Loucy (cell line): ENCODE measurements around the gene KRT1.

Experiments
- H2AFZ ChIP-seq: fragments of 200-600 bp; sonication (generic); 2 replicates; pipeline ENCODE4 v1.6.0; 2016; ENCODE audit warnings: antibody characterized with exemption, mild to moderate bottlenecking, low read length, moderate library complexity
- H3F3A ChIP-seq: fragments of 200-600 bp; 2 replicates; pipeline ENCODE4 v1.6.0; 2016; ENCODE audit warnings: antibody characterized with exemption, low read depth, mild to moderate bottlenecking
- H3K27me3 ChIP-seq: fragments of 200-600 bp; sonication (generic); 2 replicates; pipeline ENCODE4 v1.6.1; 2014; ENCODE audit warnings: low read length, mild to moderate bottlenecking; ENCODE audit not compliant: insufficient read depth, poor library complexity, severe bottlenecking
- H3K36me3 ChIP-seq: fragments of 200-600 bp; sonication (generic); 2 replicates; pipeline ENCODE4 v1.6.1; 2016; ENCODE audit warnings: low read length; ENCODE audit not compliant: insufficient read depth
- H3K4me1 ChIP-seq: fragments of 200-600 bp; sonication (generic); 2 replicates; pipeline ENCODE4 v1.5.1; 2014; ENCODE audit warnings: low read length, mild to moderate bottlenecking; ENCODE audit not compliant: insufficient read depth, poor library complexity, severe bottlenecking
- H3K4me2 ChIP-seq: fragments of 200-600 bp; sonication (generic); 2 replicates; pipeline ENCODE4 v1.6.0; 2014; ENCODE audit warnings: antibody characterized with exemption, low read length, low read depth, mild to moderate bottlenecking; ENCODE audit not compliant: poor library complexity, severe bottlenecking
- H3K4me3 ChIP-seq: fragments of 200-600 bp; sonication (generic); 2 replicates; pipeline ENCODE4 v1.5.1; 2014; ENCODE audit warnings: low read length, mild to moderate bottlenecking, mixed read lengths; ENCODE audit not compliant: poor library complexity, severe bottlenecking
- H3K79me2 ChIP-seq: fragments of 200-600 bp; sonication (generic); 2 replicates; pipeline ENCODE4 v1.6.1; 2014; ENCODE audit warnings: low read length; ENCODE audit not compliant: insufficient read depth
- H3K9ac ChIP-seq: fragments of 200-600 bp; sonication (generic); 2 replicates; pipeline ENCODE4 v1.6.0; 2014; ENCODE audit warnings: mild to moderate bottlenecking, low read depth, low read length, moderate library complexity; ENCODE audit not compliant: poor library complexity, severe bottlenecking
- H3K9me2 ChIP-seq: fragments of 200-600 bp; sonication (generic); replicated peaks from 2 replicates; pipeline ENCODE4 v1.6.1; 2016; ENCODE audit warnings: low read depth, low read length, mixed read lengths
- H3K9me3 ChIP-seq: fragments of 200-600 bp; sonication (generic); 2 replicates; pipeline ENCODE4 v1.6.1; 2014; ENCODE audit warnings: mild to moderate bottlenecking, antibody characterized with exemption, low read length, low read depth; ENCODE audit not compliant: insufficient read depth
- H4K20me1 ChIP-seq: fragments of 200-600 bp; sonication (generic); 2 replicates; pipeline ENCODE4 v1.6.0; 2014; ENCODE audit warnings: antibody characterized with exemption, low read length, mild to moderate bottlenecking; ENCODE audit not compliant: insufficient read depth, poor library complexity, severe bottlenecking
- CTCF ChIP-seq: fragments of 200-600 bp; sonication (generic); conservative IDR thresholded peaks from 2 replicates; pipeline ENCODE4 v1.5.1; 2014; ENCODE audit warnings: mild to moderate bottlenecking, antibody characterized with exemption, low read length
- EZH2phosphoT487 ChIP-seq: fragments of 200-600 bp; IDR thresholded peaks from 2 replicates; pipeline ENCODE4 v1.6.1; 2018; ENCODE audit warnings: antibody characterized with exemption, mild to moderate bottlenecking, moderate library complexity, borderline replicate concordance

Gene KRT1

GRCh38 chr12:52659395-52659794 lies 20.8 kb downstream of the KRT1 start:
- peaks cover 52% of the 10 kb centered on the region for H3K4me1 ChIP-seq
- H4K20me1 ChIP-seq: no peaks in the 10 kb centered on the region
- no peak overlapping the region for H3K4me3 ChIP-seq
- H3K9me2 ChIP-seq: no peaks in the 10 kb centered on the region
- no peaks in the 10 kb centered on the region for H3K36me3 ChIP-seq
- no peak overlapping the region for H3K4me2 ChIP-seq
- no peaks in the 10 kb centered on the region for H3K27me3 ChIP-seq
- no peaks in the 10 kb centered on the region for H3K9me3 ChIP-seq
- peak overlapping the region; percentile 3 for H3K9ac ChIP-seq
- H2AFZ ChIP-seq: no peak overlapping the region
- no peaks in the 10 kb centered on the region for H3K79me2 ChIP-seq
- no peaks in the 10 kb centered on the region for H3F3A ChIP-seq
- TF ChIP-seq EZH2phosphoT487 (no peak), CTCF (no peak)

GRCh38 chr12:52658196-52658595 lies 22.0 kb downstream of the KRT1 start:
- Histone ChIP-seq H3K36me3 (no peaks in the 10 kb centered on the region), H3K9me3 (no peaks in the 10 kb centered on the region), H3K4me3 (no peak overlapping the region), H2AFZ (no peak overlapping the region), H3K4me1 (peaks cover 52% of the 10 kb centered on the region), H3K4me2 (no peak overlapping the region), H3K9me2 (no peaks in the 10 kb centered on the region), H3K79me2 (no peaks in the 10 kb centered on the region), H3F3A (no peaks in the 10 kb centered on the region), H3K27me3 (no peaks in the 10 kb centered on the region), H3K9ac (no peak overlapping the region), H4K20me1 (no peaks in the 10 kb centered on the region)
- TF ChIP-seq EZH2phosphoT487 (no peak), CTCF (no peak)

- Histone ChIP-seq H3K9ac (no peak overlapping the region), H3K4me1 (peaks cover 49% of the 10 kb centered on the region), H3F3A (no peaks in the 10 kb centered on the region), H3K4me2 (no peak overlapping the region), H4K20me1 (no peaks in the 10 kb centered on the region), H3K9me2 (no peaks in the 10 kb centered on the region), H3K79me2 (no peaks in the 10 kb centered on the region), H3K27me3 (no peaks in the 10 kb centered on the region), H2AFZ (no peak overlapping the region), H3K9me3 (no peaks in the 10 kb centered on the region), H3K4me3 (no peak overlapping the region), H3K36me3 (no peaks in the 10 kb centered on the region)
- TF ChIP-seq CTCF (no peak), EZH2phosphoT487 (no peak)
These were observed 22.8 kb downstream of the KRT1 start for GRCh38 chr12:52657250-52657902.
